Hepatocyte (in vitro differentiated cells): ENCODE measurements around the gene KDM4C.

Source experiments
- CTCF ChIP-seq: fragments of 200-600 bp; sonication (generic); IDR thresholded peaks from 2 replicates; pipeline ENCODE4 v1.5.1; 2016; ENCODE audit warnings: antibody characterized with exemption, mild to moderate bottlenecking; ENCODE audit not compliant: poor library complexity
- EZH2 ChIP-seq: fragments of 200-600 bp; sonication (generic); IDR thresholded peaks from 2 replicates; pipeline ENCODE4 v1.6.1; 2016; ENCODE audit warnings: antibody characterized with exemption, mild to moderate bottlenecking, borderline replicate concordance

- no peak for TF ChIP-seq EZH2
- TF ChIP-seq CTCF = no peak
Measured at GRCh38 chr9:7143645-7144200, 385.9 kb downstream of the KDM4C start.
